HT-29 (cell line): Measurements from ENCODE around the gene C1QTNF3. TPM values are rescaled to one million over a fixed set of nuclear protein-coding genes. Genes with fewer than 3 reads are reported as not detected.
"Not testable (repeated sequence)": the region's sequence is repeated elsewhere in the genome, so short reads cannot be mapped to it uniquely, and the experiment has no call there.

Source experiments
- DNase-seq: peaks from one replicate; pipeline ENCODE4 v3.0.0-alpha.2; 2015; ENCODE audit warnings: low spot score
- total RNA-seq: library from RNA; depleted of rRNA; stranded (reverse); fragments of >200 nt; shearing (Covaris generic); gene quantifications from 2 replicates; pipeline ENCODE4 v1.2.3, GENCODE V29; 2014; rRNA removed

C1QTNF3 gene
- total RNA-seq: 2.7 and 2.9 TPM in 2 replicates

- DNase-seq: no peak
Measured at GRCh38 chr5:34043099-34043876, at the start of gene C1QTNF3. Gene C1QTNF3 (minus strand): TSS chr5:34043213. CDS start chr5:34043125, 88 bp downstream.

GRCh38 chr5:34091039-34091438 lies 48.0 kb upstream of the C1QTNF3 start:
- not testable (repeated sequence) for DNase-seq

- DNase-seq: not testable (repeated sequence)
Measured at GRCh38 chr5:34089802-34090201, 46.8 kb upstream of the C1QTNF3 start.

GRCh38 chr5:34087728-34088127 lies 44.7 kb upstream of the C1QTNF3 start:
- DNase-seq: not testable (repeated sequence)

GRCh38 chr5:34083898-34084297 lies 40.9 kb upstream of the C1QTNF3 start:
- DNase-seq: not testable (repeated sequence)

GRCh38 chr5:34079505-34079904 lies 36.5 kb upstream of the C1QTNF3 start:
- DNase-seq: not testable (repeated sequence)

- DNase-seq: not testable (repeated sequence)
Measured at GRCh38 chr5:34077636-34078035, 34.6 kb upstream of the C1QTNF3 start.

GRCh38 chr5:34076719-34077364 lies 33.8 kb upstream of the C1QTNF3 start:
- not testable (repeated sequence) for DNase-seq

GRCh38 chr5:34074472-34074871 lies 31.5 kb upstream of the C1QTNF3 start:
- DNase-seq: not testable (repeated sequence)

GRCh38 chr5:34074071-34074470 lies 31.1 kb upstream of the C1QTNF3 start:
- DNase-seq: not testable (repeated sequence)

GRCh38 chr5:34070626-34071025 lies 27.6 kb upstream of the C1QTNF3 start:
- DNase-seq: not testable (repeated sequence)

GRCh38 chr5:34064656-34065055 lies 21.6 kb upstream of the C1QTNF3 start:
- DNase-seq: no peak

GRCh38 chr5:34062419-34062818 lies 19.4 kb upstream of the C1QTNF3 start:
- no peak for DNase-seq

- no peak for DNase-seq
Measured at GRCh38 chr5:34061993-34062392, 19.0 kb upstream of the C1QTNF3 start.

- DNase-seq: no peak
Measured at GRCh38 chr5:34059977-34060376, 17.0 kb upstream of the C1QTNF3 start.

GRCh38 chr5:34058532-34058931 lies 15.5 kb upstream of the C1QTNF3 start:
- DNase-seq: no peak

- DNase-seq: no peak
Measured at GRCh38 chr5:34057569-34057968, 14.6 kb upstream of the C1QTNF3 start.

GRCh38 chr5:34057118-34057517 lies 14.1 kb upstream of the C1QTNF3 start:
- no peak for DNase-seq

- DNase-seq: no peak
Measured at GRCh38 chr5:34055667-34056066, 12.7 kb upstream of the C1QTNF3 start.

GRCh38 chr5:34054400-34054729 lies 11.4 kb upstream of the C1QTNF3 start:
- DNase-seq: no peak

- no peak for DNase-seq
Measured at GRCh38 chr5:34053571-34054399, 10.8 kb upstream of the C1QTNF3 start.

GRCh38 chr5:34053133-34053532 lies 10.1 kb upstream of the C1QTNF3 start:
- DNase-seq: no peak
